ENCODE data around the gene NXPE3.

Gene NXPE3

GRCh38 chr3:101812895-101813294, 33.9 kb downstream of the NXPE3 start:
- POLR2A ChIA-PET = interaction anchor here (0.6 to 1.7 kb wide), 2 partner anchors 24 to 37 kb away, joined by 3 to 4 read pairs; partner anchors contain the start of gene NFKBIZ
- no peak overlapping the region for H3K4me3 ChIP-seq (ENCODE audit: low read depth, low read length)
- H3K36me3 ChIP-seq (ENCODE audit: control insufficient read depth in 2 of 2, insufficient read depth in 1 of 2, low read length in 2 of 2) = peaks cover 0 to 11% of the 10 kb centered on the region in 2 experiments; a peak in 1 of 3 replicates
- H3K27ac ChIP-seq (ENCODE audit: extremely low read depth, low read depth, low read length) = no peak overlapping the region
- TF ChIP-seq, protein P1, sequence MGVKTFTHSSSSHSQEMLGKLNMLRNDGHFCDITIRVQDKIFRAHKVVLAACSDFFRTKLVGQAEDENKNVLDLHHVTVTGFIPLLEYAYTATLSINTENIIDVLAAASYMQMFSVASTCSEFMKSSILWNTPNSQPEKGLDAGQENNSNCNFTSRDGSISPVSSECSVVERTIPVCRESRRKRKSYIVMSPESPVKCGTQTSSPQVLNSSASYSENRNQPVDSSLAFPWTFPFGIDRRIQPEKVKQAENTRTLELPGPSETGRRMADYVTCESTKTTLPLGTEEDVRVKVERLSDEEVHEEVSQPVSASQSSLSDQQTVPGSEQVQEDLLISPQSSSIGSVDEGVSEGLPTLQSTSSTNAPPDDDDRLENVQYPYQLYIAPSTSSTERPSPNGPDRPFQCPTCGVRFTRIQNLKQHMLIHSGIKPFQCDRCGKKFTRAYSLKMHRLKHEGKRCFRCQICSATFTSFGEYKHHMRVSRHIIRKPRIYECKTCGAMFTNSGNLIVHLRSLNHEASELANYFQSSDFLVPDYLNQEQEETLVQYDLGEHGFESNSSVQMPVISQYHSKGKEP (tag by site-specific recombination; IDR thresholded peaks at IDR 0.05) = no peak
- no peak for TF ChIP-seq GLIS1 (tag by site-specific recombination; IDR thresholded peaks at IDR 0.05)
- TF ChIP-seq ZNF548 (tag by site-specific recombination; IDR thresholded peaks at IDR 0.05) = no peak
- no peak for TF ChIP-seq ZSCAN16 (tag by site-specific recombination; IDR thresholded peaks at IDR 0.05)
- no peak for TF ChIP-seq ZNF112 (tag by site-specific recombination; IDR thresholded peaks at IDR 0.05)
- TF ChIP-seq ZNF404 (tag by site-specific recombination; IDR thresholded peaks at IDR 0.05) = no peak
- TF ChIP-seq ZBTB21 (tag by site-specific recombination; IDR thresholded peaks at IDR 0.05) = no peak
- TF ChIP-seq OVOL3 (tag by site-specific recombination; IDR thresholded peaks at IDR 0.05) = no peak
- TF ChIP-seq GLIS2 (tag by site-specific recombination; IDR thresholded peaks at IDR 0.05) = no peak
- no peak for TF ChIP-seq ZNF488 (tag by site-specific recombination; IDR thresholded peaks at IDR 0.05)
- no peak for TF ChIP-seq ZNF366 (tag by site-specific recombination; conservative IDR thresholded peaks at IDR 0.05)
- TF ChIP-seq ZNF510 (tag by site-specific recombination; IDR thresholded peaks at IDR 0.05; ENCODE audit: insufficient replicate concordance) = no peak
- no peak for TF ChIP-seq ZBTB17 (tag by site-specific recombination; IDR thresholded peaks at IDR 0.05)
- TF ChIP-seq, protein P2, sequence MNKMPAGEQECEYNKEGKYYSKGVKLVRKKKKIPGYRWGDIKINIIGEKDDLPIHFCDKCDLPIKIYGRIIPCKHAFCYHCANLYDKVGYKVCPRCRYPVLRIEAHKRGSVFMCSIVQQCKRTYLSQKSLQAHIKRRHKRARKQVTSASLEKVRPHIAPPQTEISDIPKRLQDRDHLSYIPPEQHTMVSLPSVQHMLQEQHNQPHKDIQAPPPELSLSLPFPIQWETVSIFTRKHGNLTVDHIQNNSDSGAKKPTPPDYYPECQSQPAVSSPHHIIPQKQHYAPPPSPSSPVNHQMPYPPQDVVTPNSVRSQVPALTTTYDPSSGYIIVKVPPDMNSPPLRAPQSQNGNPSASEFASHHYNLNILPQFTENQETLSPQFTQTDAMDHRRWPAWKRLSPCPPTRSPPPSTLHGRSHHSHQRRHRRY (tag by site-specific recombination; IDR thresholded peaks at IDR 0.05) = no peak
- no peak for TF ChIP-seq ZSCAN5A (tag by site-specific recombination; IDR thresholded peaks at IDR 0.05)
- no peak for TF ChIP-seq ZNF18 (tag by site-specific recombination; IDR thresholded peaks at IDR 0.05)
- no peak for TF ChIP-seq RBAK (tag by site-specific recombination; IDR thresholded peaks at IDR 0.05)
- TF ChIP-seq MEIS1 (CRISPR knock-in tag; IDR thresholded peaks at IDR 0.05; ENCODE audit: borderline replicate concordance) = no peak
- no peak for TF ChIP-seq ZBTB7A (tag by site-specific recombination; IDR thresholded peaks at IDR 0.05; ENCODE audit: low read depth)
- no peaks in the 10 kb centered on the region for H3K4me1 ChIP-seq (ENCODE audit: control insufficient read depth, insufficient read depth, low read length)
- CTCF ChIA-PET = interaction anchor here (1.5 to 8.9 kb wide), 5 partner anchors 10 to 416 kb away, joined by 3 to 127 read pairs (median 14); no protein-coding TSS in a partner anchor
- no peaks in the 10 kb centered on the region for H3K9me3 ChIP-seq (ENCODE audit: control insufficient read depth, insufficient read depth, low read depth, low read length)
